ENCODE results near the gene JSRP1.

JSRP1 gene

GRCh38 chr19:2233601-2234280, 22.5 kb downstream of the JSRP1 start:
- H3K27ac ChIP-seq: no peak overlapping the region
- peaks cover 7% of the 10 kb centered on the region for H3K4me1 ChIP-seq
- H2AFZ ChIP-seq: no peak overlapping the region
- no peaks in the 10 kb centered on the region for H3K27me3 ChIP-seq (ENCODE audit: control insufficient read depth, insufficient read depth, low read length)
- no peak overlapping the region for H3K4me2 ChIP-seq (ENCODE audit: low read length)
- no peak for TF ChIP-seq CTCF (IDR thresholded peaks at IDR 0.05)
- no peaks in the 10 kb centered on the region for H3K9me3 ChIP-seq (ENCODE audit: control insufficient read depth, low read length)
- peaks cover 28% of the 10 kb centered on the region for H3K79me2 ChIP-seq
- H3K36me3 ChIP-seq (ENCODE audit: control insufficient read depth, insufficient read depth, low read length): no peaks in the 10 kb centered on the region
- no peak overlapping the region for H3K4me3 ChIP-seq (ENCODE audit: low read depth, low read length)
- no peak overlapping the region for H3K9ac ChIP-seq

- Histone ChIP-seq H3K27me3 (ENCODE audit: control insufficient read depth, insufficient read depth, low read length) (no peaks in the 10 kb centered on the region), H3K9ac (no peak overlapping the region), H3K79me2 (peaks cover 15% of the 10 kb centered on the region), H3K4me2 (ENCODE audit: low read length) (no peak overlapping the region), H3K27ac (no peak overlapping the region), H3K9me3 (ENCODE audit: control insufficient read depth, low read length) (no peaks in the 10 kb centered on the region), H3K36me3 (ENCODE audit: control insufficient read depth, insufficient read depth, low read length) (no peaks in the 10 kb centered on the region), H3K4me3 (ENCODE audit: low read depth, low read length) (no peak overlapping the region), H3K4me1 (peaks cover 1% of the 10 kb centered on the region), H2AFZ (no peak overlapping the region)
- no peak for TF ChIP-seq CTCF (IDR thresholded peaks at IDR 0.05)
Observed at GRCh38 chr19:2232286-2233151, 23.7 kb downstream of the JSRP1 start.

GRCh38 chr19:2231621-2232221, 24.5 kb downstream of the JSRP1 start:
- no peak overlapping the region for H3K4me2 ChIP-seq (ENCODE audit: low read length)
- TF ChIP-seq CTCF (IDR thresholded peaks at IDR 0.05): no peak
- H3K9me3 ChIP-seq (ENCODE audit: control insufficient read depth, low read length): no peaks in the 10 kb centered on the region
- peaks cover 9% of the 10 kb centered on the region for H3K79me2 ChIP-seq
- no peaks in the 10 kb centered on the region for H3K4me1 ChIP-seq
- H2AFZ ChIP-seq: no peak overlapping the region
- no peak overlapping the region for H3K27ac ChIP-seq
- H3K36me3 ChIP-seq (ENCODE audit: control insufficient read depth, insufficient read depth, low read length): no peaks in the 10 kb centered on the region
- no peaks in the 10 kb centered on the region for H3K27me3 ChIP-seq (ENCODE audit: control insufficient read depth, insufficient read depth, low read length)
- H3K9ac ChIP-seq: no peak overlapping the region
- no peak overlapping the region for H3K4me3 ChIP-seq (ENCODE audit: low read depth, low read length)

- Histone ChIP-seq H3K36me3 (ENCODE audit: control insufficient read depth, insufficient read depth, low read length) (no peaks in the 10 kb centered on the region), H3K9me3 (ENCODE audit: control insufficient read depth, low read length) (no peaks in the 10 kb centered on the region), H3K4me2 (ENCODE audit: low read length) (no peak overlapping the region), H3K4me1 (no peaks in the 10 kb centered on the region), H3K79me2 (peaks cover 9% of the 10 kb centered on the region), H3K4me3 (ENCODE audit: low read depth, low read length) (no peak overlapping the region), H3K9ac (no peak overlapping the region), H3K27me3 (ENCODE audit: control insufficient read depth, insufficient read depth, low read length) (no peaks in the 10 kb centered on the region), H2AFZ (no peak overlapping the region), H3K27ac (no peak overlapping the region)
- TF ChIP-seq CTCF (IDR thresholded peaks at IDR 0.05): no peak
Observed at GRCh38 chr19:2230807-2231533, 25.2 kb downstream of the JSRP1 start.

Data from parathyroid adenoma (tissue), 2 donors.